ENCODE measurements around the gene CHCHD6. TPM values are rescaled to one million over a fixed set of nuclear protein-coding genes. Genes with fewer than 3 reads are reported as not detected.

The CHCHD6 gene
- total and polyA plus RNA-seq, 2 donors (not counting 3 experiments of a cell fraction or from before 2014, with no cell fraction given), result 8.4 to 10.1 TPM

- TF ChIP-seq FOS (IDR thresholded peaks at IDR 0.05; ENCODE audit: borderline replicate concordance, insufficient read depth, low read length) (no peak), EZH2 (IDR thresholded peaks at IDR 0.05; ENCODE audit: borderline replicate concordance, low read depth, low read length, severe bottlenecking) (no peak), JUN (IDR thresholded peaks at IDR 0.05; ENCODE audit: borderline replicate concordance, insufficient read depth, insufficient read length, low read depth) (no peak), POLR2AphosphoS5 (IDR thresholded peaks at IDR 0.05; ENCODE audit: insufficient read depth, low read depth, low read length) (no peak), MYC (IDR thresholded peaks at IDR 0.05; ENCODE audit: low read depth, low read length) (no peak), GATA2 (IDR thresholded peaks at IDR 0.05; ENCODE audit: insufficient read depth, insufficient read length, low read depth, low read length) (no peak), POLR2A (IDR thresholded peaks at IDR 0.05; ENCODE audit: low read depth, low read length) (no peak)
- TF ChIP-seq, protein P1, sequence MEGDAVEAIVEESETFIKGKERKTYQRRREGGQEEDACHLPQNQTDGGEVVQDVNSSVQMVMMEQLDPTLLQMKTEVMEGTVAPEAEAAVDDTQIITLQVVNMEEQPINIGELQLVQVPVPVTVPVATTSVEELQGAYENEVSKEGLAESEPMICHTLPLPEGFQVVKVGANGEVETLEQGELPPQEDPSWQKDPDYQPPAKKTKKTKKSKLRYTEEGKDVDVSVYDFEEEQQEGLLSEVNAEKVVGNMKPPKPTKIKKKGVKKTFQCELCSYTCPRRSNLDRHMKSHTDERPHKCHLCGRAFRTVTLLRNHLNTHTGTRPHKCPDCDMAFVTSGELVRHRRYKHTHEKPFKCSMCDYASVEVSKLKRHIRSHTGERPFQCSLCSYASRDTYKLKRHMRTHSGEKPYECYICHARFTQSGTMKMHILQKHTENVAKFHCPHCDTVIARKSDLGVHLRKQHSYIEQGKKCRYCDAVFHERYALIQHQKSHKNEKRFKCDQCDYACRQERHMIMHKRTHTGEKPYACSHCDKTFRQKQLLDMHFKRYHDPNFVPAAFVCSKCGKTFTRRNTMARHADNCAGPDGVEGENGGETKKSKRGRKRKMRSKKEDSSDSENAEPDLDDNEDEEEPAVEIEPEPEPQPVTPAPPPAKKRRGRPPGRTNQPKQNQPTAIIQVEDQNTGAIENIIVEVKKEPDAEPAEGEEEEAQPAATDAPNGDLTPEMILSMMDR (IDR thresholded peaks at IDR 0.05; ENCODE audit: extremely low read depth in 1 of 2, insufficient read depth in 1 of 2, low read depth in 1 of 2, low read length in 2 of 2), result no peak
- Histone ChIP-seq H2AFZ (ENCODE audit: low read depth, low read length) (no peak overlapping the region), H3K9me3 (replicated peaks; ENCODE audit: control insufficient read depth, insufficient read depth, low read length) (no peaks in the 10 kb centered on the region), H3K4me2 (ENCODE audit: insufficient read depth, low read length) (no peak overlapping the region), H3K27ac (ENCODE audit: insufficient read depth, low read depth, low read length) (no peak overlapping the region), H3K79me2 (ENCODE audit: control insufficient read depth, insufficient read depth, low read length) (no peaks in the 10 kb centered on the region), H3K4me3 (replicated peaks in 1 of 3; ENCODE audit: insufficient read depth in 1 of 3, low read depth in 1 of 3, low read length in 3 of 3) (no peak overlapping the region), H3K4me1 (ENCODE audit: control insufficient read depth, extremely low read depth, insufficient read depth, low read length) (peaks cover 8% of the 10 kb centered on the region), H3K36me3 (ENCODE audit: control insufficient read depth in 2 of 2, extremely low read depth in 1 of 2, insufficient read depth in 2 of 2, low read length in 2 of 2) (no peaks in the 10 kb centered on the region), H3K9me1 (replicated peaks; ENCODE audit: control insufficient read depth, extremely low read depth, insufficient read depth, low read length) (no peaks in the 10 kb centered on the region), H3K9ac (replicated peaks; ENCODE audit: extremely low read depth, insufficient read depth, low read length) (no peak overlapping the region), H4K20me1 (replicated peaks; ENCODE audit: control insufficient read depth, extremely low read depth, insufficient read depth, low read length) (no peaks in the 10 kb centered on the region), H3K27me3 (ENCODE audit: control insufficient read depth in 2 of 2, insufficient read depth in 2 of 2, low read length in 2 of 2) (peaks cover 10 to 11% of the 10 kb centered on the region in 2 experiments)
- no TSS peak for BruUV-seq (replicated peaks)
- DNase-seq (ENCODE audit: low read depth, low spot score) (no peak), FAIRE-seq (no peak)
- intact Hi-C loops (cut with micrococcal nuclease), result no loop called here
- CTCF ChIA-PET, result interaction anchor here (1.5 kb wide), 1 partner anchor 23 kb away, joined by 5 read pairs; no protein-coding TSS in a partner anchor
- POLR2A ChIA-PET, result no interaction called here
- dilution Hi-C loops (cut with MboI; ENCODE audit: extremely low pct_ligation_motif_present, low sequenced_read_pairs), result no loop called here
Measured at GRCh38 chr3:126656371-126657134, 47.5 kb upstream of the CHCHD6 start.

Measured in endothelial cell of umbilical vein (primary cell).